ENCODE measurements around the gene PTGDR2.

- TF ChIP-seq DPF2 (IDR thresholded peaks at IDR 0.05): no peak
- TF ChIP-seq BRD4 (IDR thresholded peaks at IDR 0.05): no peak
- no peak for TF ChIP-seq USF2 (CRISPR knock-in tag; IDR thresholded peaks at IDR 0.05)
- TF ChIP-seq NFXL1 (CRISPR knock-in tag; IDR thresholded peaks at IDR 0.05): no peak
- no peak for TF ChIP-seq EP300 (IDR thresholded peaks at IDR 0.05; ENCODE audit: low read length)
- no peak for TF ChIP-seq MAX (CRISPR knock-in tag; IDR thresholded peaks at IDR 0.05)
- TF ChIP-seq RREB1 (CRISPR knock-in tag; IDR thresholded peaks at IDR 0.05): no peak
- no peak for TF ChIP-seq ZNF146 (CRISPR knock-in tag; IDR thresholded peaks at IDR 0.05; ENCODE audit: unreplicated experiment)
- no peak for TF ChIP-seq ZFP36 (IDR thresholded peaks at IDR 0.05; ENCODE audit: low read depth, low read length, partially characterized antibody)
Measured at GRCh38 chr11:60809249-60809648, 46.5 kb downstream of the PTGDR2 start.

Measured in K562 (cell line).